MCF 10A (cell line): ENCODE results near the gene TLCD4. TPM values are rescaled to one million over a fixed set of nuclear protein-coding genes. Genes with fewer than 3 reads are reported as not detected.

Experiments
- BruUV-seq: library from RNA; stranded (reverse); fragments of 400-500 nt; replicated peaks from 2 replicates; lab custom pipeline; 2021; lab: Mats Ljungman, UMichigan
- CTCF ChIA-PET: fragments of 300-600 bp; sonication (Branson Sonifier 250); formaldehyde crosslinking; extraction: SDS; loops from one replicate; lab custom pipeline; 2021; ENCODE audit warnings: antibody characterized with exemption, inconsistent platforms; lab: Yijun Ruan, JAX
- POLR2A ChIA-PET: fragments of 300-600, 350-650 bp; sonication (Branson Sonifier 250); formaldehyde crosslinking; extraction: SDS; loops from one replicate; lab custom pipeline; 2020; ENCODE audit warnings: antibody characterized with exemption, inconsistent platforms; lab: Yijun Ruan, JAX
- DNase-seq: peaks from one replicate; pipeline ENCODE4 v3.0.0-alpha.2; 2018; ENCODE audit not compliant: unreplicated experiment
- H3K27ac Mint-ChIP-seq: one replicate; pipeline ENCODE4 v1.8.0; 2022; ENCODE audit warnings: mild to moderate bottlenecking, low read depth, mixed read lengths; ENCODE audit not compliant: unreplicated experiment
- H3K27me3 Mint-ChIP-seq: one replicate; pipeline ENCODE4 v1.8.0; 2022; ENCODE audit warnings: mixed read lengths; ENCODE audit not compliant: insufficient read depth, unreplicated experiment
- H3K36me3 Mint-ChIP-seq: one replicate; pipeline ENCODE4 v1.8.0; 2022; ENCODE audit warnings: mild to moderate bottlenecking, moderate library complexity, mixed read lengths; ENCODE audit not compliant: insufficient read depth, unreplicated experiment
- H3K4me1 Mint-ChIP-seq: one replicate; pipeline ENCODE4 v1.8.0; 2022; ENCODE audit warnings: mixed read lengths; ENCODE audit not compliant: insufficient read depth, unreplicated experiment
- H3K4me3 Mint-ChIP-seq: one replicate; pipeline ENCODE4 v1.8.0; 2022; ENCODE audit warnings: mild to moderate bottlenecking, moderate library complexity, mixed read lengths; ENCODE audit not compliant: unreplicated experiment
- H3K9me3 Mint-ChIP-seq: one replicate; pipeline ENCODE4 v1.8.0; 2022; ENCODE audit warnings: mixed read lengths; ENCODE audit not compliant: unreplicated experiment
- intact Hi-C: fragments of 100-400 bp; cut with micrococcal nuclease; formaldehyde crosslinking; loops from 2 replicates; pipeline ENCODE4 v1.14.1; 2022
- total RNA-seq: library from RNA; stranded (reverse); gene quantifications from 2 replicates; pipeline ENCODE4 v1.2.3, GENCODE V29; 2022
- TF ChIP-seq, protein P1 (sequence below): fragments of 200-600 bp; IDR thresholded peaks from one replicate; pipeline ENCODE4 v1.8.0; 2022; ENCODE audit warnings: antibody characterized with exemption, mild to moderate bottlenecking; ENCODE audit not compliant: unreplicated experiment

The TLCD4 gene
- total RNA-seq, 1 experiment from 2014 or later: 1.9 TPM

DNA sequence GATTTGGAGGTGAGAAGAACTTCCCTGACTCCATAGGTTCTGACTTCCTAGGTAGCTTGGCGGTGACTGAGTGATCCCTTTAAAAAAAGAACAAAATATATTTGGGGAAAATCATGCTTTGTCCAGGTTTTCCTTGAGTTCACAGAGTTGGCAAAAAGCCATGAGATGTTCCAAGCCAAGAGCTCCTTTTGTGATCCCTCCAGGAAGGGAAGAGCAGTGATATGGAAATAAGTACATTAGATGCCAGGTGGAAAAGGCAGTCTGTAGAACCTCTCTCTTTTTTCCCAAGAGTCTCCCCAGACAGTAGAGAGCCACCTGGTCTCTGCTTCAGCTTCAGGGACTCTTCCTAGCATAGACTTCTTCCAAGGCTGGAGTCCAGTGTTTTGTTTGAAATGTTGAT lies 10.2 kb downstream of the TLCD4 start:
- H3K36me3 Mint-ChIP-seq: no peaks in the 10 kb centered on the region
- no peaks in the 10 kb centered on the region for H3K9me3 Mint-ChIP-seq
- H3K4me3 Mint-ChIP-seq: no peak overlapping the region
- POLR2A ChIA-PET: interaction anchor here (0.6 to 4.9 kb wide), 5 partner anchors 11 to 1628 kb away, joined by 3 to 23 read pairs (median 4); partner anchors contain the start of gene TLCD4
- H3K4me1 Mint-ChIP-seq: no peaks in the 10 kb centered on the region
- CTCF ChIA-PET: interaction anchor here (0.6 to 1.4 kb wide), 4 partner anchors 10 to 327 kb away, joined by 3 to 6 read pairs (median 3); partner anchors contain the start of genes RWDD3 and TLCD4
- H3K27ac Mint-ChIP-seq: no peak overlapping the region
- intact Hi-C loops: no loop called here
- TF ChIP-seq, protein P1, sequence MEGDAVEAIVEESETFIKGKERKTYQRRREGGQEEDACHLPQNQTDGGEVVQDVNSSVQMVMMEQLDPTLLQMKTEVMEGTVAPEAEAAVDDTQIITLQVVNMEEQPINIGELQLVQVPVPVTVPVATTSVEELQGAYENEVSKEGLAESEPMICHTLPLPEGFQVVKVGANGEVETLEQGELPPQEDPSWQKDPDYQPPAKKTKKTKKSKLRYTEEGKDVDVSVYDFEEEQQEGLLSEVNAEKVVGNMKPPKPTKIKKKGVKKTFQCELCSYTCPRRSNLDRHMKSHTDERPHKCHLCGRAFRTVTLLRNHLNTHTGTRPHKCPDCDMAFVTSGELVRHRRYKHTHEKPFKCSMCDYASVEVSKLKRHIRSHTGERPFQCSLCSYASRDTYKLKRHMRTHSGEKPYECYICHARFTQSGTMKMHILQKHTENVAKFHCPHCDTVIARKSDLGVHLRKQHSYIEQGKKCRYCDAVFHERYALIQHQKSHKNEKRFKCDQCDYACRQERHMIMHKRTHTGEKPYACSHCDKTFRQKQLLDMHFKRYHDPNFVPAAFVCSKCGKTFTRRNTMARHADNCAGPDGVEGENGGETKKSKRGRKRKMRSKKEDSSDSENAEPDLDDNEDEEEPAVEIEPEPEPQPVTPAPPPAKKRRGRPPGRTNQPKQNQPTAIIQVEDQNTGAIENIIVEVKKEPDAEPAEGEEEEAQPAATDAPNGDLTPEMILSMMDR: no peak
- H3K27me3 Mint-ChIP-seq: no peaks in the 10 kb centered on the region
- no TSS peak for BruUV-seq
- no peak for DNase-seq

DNA sequence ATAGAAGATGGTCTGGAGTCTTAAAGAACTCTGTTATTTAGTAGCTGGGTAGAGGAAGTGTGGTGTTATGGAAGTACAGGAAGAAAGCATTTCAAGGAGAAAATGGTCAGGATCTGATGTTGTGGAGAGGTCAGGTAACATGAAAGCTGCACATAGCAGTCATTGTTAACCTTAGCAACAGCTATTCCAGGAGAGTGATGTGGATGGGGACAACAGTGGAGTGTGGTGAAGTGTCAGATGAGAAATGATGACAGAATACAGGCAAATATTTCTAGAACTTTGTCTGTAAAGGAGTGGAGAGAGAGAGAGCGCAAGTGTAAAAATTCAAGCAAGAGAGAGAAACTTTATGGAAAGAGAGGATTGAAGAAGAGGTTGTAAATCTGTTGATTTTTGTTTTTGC lies 15.6 kb downstream of the TLCD4 start:
- no TSS peak for BruUV-seq
- H3K4me3 Mint-ChIP-seq: no peak overlapping the region
- H3K27me3 Mint-ChIP-seq: no peaks in the 10 kb centered on the region
- TF ChIP-seq, protein P1: no peak
- no peaks in the 10 kb centered on the region for H3K36me3 Mint-ChIP-seq
- no peak for DNase-seq
- POLR2A ChIA-PET: no interaction called here
- no peaks in the 10 kb centered on the region for H3K4me1 Mint-ChIP-seq
- CTCF ChIA-PET: interaction anchor here (0.8 to 1.2 kb wide), 2 partner anchors 13 to 32 kb away, joined by 3 read pairs; no protein-coding TSS in a partner anchor
- intact Hi-C loops: no loop called here
- no peak overlapping the region for H3K27ac Mint-ChIP-seq
- no peaks in the 10 kb centered on the region for H3K9me3 Mint-ChIP-seq

DNA sequence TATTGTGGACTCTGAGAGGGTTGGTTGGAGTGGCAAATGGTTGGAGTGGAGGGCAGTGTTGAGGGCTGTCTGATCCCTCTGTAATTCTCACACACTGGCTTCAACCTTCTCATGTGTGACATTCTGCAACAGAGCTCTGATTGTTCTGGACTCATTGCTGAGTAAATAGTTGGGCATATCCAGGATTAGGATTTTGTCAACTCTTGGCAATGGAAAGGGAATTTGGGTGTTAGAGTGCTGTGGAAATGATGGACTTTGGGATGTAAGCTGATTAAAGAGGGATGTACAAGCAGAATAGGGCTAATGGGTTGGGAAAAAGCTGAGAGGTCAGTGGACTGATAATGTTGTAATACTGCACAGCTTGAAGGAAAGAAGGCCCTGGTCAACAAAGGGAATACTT lies 16.5 kb downstream of the TLCD4 start:
- TF ChIP-seq, protein P1: no peak
- H3K4me1 Mint-ChIP-seq: no peaks in the 10 kb centered on the region
- no peaks in the 10 kb centered on the region for H3K36me3 Mint-ChIP-seq
- POLR2A ChIA-PET: no interaction called here
- no TSS peak for BruUV-seq
- no peak for DNase-seq
- intact Hi-C loops: no loop called here
- no peak overlapping the region for H3K27ac Mint-ChIP-seq
- H3K4me3 Mint-ChIP-seq: no peak overlapping the region
- no peaks in the 10 kb centered on the region for H3K9me3 Mint-ChIP-seq
- CTCF ChIA-PET: no interaction called here
- H3K27me3 Mint-ChIP-seq: no peaks in the 10 kb centered on the region

DNA sequence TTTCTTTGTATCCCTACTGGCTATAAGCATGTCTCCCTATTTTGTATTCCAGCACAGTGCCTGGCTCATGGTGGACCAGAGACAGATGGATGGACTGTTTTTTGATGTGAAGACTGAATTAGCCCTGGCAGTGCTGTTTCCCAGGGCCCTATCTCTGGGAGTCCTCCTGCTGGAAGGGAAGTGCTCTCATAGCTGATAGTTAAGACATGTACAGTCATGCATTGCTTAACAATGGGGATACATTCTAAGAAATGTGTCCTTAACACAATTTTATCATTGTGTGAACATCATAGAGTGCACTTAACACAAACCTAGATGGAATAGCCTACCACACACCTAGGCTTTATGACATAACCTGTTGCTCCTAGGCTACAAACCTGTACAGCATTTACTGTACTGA lies 21.1 kb downstream of the TLCD4 start:
- ChIA-PET CTCF (no interaction called here), POLR2A (interaction anchor here (0.6 kb wide), 1 partner anchor 274 kb away, joined by 3 read pairs; no protein-coding TSS in a partner anchor)
- Mint-ChIP-seq H3K9me3 (no peaks in the 10 kb centered on the region), H3K4me3 (no peak overlapping the region), H3K27ac (no peak overlapping the region), H3K36me3 (no peaks in the 10 kb centered on the region), H3K27me3 (no peaks in the 10 kb centered on the region), H3K4me1 (no peaks in the 10 kb centered on the region)
- no peak for DNase-seq
- TF ChIP-seq, protein P1: no peak
- BruUV-seq: no TSS peak
- intact Hi-C loops: no loop called here
